ENCODE data around the gene NPAS2. TPM values are rescaled to one million over a fixed set of nuclear protein-coding genes. Genes with fewer than 3 reads are reported as not detected.

The NPAS2 gene
- total RNA-seq, 4 donors from 2014 or later = 7.7 to 83.2 (median 15.1) TPM

DNA sequence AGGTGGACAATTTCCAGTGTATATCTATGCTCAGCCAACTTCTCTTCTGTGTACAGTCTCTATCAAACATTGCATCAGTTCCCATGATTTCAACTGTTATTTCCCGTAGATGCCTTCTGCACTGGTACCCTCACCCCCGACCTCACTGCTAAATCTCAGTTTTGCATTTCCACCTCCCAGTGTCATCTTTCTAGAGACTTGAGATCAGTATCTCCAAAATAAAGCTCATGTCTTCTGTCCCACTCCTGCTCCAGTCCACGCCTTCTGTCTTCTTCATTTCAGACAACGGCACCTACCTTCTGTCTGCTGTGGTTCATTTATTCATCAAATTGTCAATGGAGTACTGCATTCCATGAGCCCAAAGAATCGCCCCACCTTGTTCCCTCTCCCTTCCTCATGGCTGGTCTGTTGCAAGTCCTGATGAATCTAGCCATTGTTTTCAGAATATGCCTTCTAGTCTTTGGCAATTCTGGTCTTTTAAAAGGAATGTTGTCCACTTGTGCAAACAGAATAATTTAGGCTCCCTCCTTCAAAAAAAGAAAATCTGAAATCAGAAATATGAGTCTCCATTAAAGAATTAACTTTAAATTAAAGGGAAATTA lies 23.3 kb upstream of the NPAS2 start:
- no peaks in the 10 kb centered on the region for H3K27me3 ChIP-seq
- no peak overlapping the region for H3K27ac ChIP-seq
- no peak overlapping the region for H3K4me3 ChIP-seq
- DNase-seq (ENCODE audit: low spot score in 2 of 2) = no peak
- TF ChIP-seq, protein P1, sequence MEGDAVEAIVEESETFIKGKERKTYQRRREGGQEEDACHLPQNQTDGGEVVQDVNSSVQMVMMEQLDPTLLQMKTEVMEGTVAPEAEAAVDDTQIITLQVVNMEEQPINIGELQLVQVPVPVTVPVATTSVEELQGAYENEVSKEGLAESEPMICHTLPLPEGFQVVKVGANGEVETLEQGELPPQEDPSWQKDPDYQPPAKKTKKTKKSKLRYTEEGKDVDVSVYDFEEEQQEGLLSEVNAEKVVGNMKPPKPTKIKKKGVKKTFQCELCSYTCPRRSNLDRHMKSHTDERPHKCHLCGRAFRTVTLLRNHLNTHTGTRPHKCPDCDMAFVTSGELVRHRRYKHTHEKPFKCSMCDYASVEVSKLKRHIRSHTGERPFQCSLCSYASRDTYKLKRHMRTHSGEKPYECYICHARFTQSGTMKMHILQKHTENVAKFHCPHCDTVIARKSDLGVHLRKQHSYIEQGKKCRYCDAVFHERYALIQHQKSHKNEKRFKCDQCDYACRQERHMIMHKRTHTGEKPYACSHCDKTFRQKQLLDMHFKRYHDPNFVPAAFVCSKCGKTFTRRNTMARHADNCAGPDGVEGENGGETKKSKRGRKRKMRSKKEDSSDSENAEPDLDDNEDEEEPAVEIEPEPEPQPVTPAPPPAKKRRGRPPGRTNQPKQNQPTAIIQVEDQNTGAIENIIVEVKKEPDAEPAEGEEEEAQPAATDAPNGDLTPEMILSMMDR (IDR thresholded peaks at IDR 0.05) = no peak
- TF ChIP-seq EP300 (IDR thresholded peaks at IDR 0.05) (no peak), POLR2A (IDR thresholded peaks at IDR 0.05) (no peak)
- H3K9me3 ChIP-seq = no peaks in the 10 kb centered on the region
- H3K36me3 ChIP-seq = no peaks in the 10 kb centered on the region
- no peaks in the 10 kb centered on the region for H3K4me1 ChIP-seq
- 50 to 54% methylated on average over 5 of the region's 5 CpGs for WGBS, 2 donors

DNA sequence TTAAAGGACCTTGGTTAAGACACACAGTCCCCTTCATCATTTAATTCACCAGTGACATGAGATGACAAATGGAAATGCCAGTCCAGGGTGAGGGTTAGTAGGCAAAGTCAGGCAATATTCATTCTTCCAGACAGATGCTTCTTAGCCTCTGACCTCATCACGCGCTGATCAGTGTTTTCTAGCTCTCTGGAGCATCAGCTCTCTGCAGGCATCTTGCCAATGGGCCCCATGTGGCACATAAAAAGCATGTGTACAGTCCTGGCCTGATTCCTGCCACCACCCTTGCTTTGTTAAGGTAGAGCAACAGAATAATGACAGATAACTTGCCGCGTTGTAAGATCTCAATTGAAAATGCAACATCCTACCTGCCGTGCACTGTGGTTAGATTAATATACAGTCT lies 20.3 kb upstream of the NPAS2 start:
- 68 to 73% methylated on average over 5 of the region's 5 CpGs for WGBS, 2 donors
- Histone ChIP-seq H3K4me1 (no peaks in the 10 kb centered on the region), H3K4me3 (no peak overlapping the region), H3K27me3 (no peaks in the 10 kb centered on the region), H3K9me3 (no peaks in the 10 kb centered on the region), H3K36me3 (no peaks in the 10 kb centered on the region), H3K27ac (no peak overlapping the region)
- no peak for TF ChIP-seq POLR2A (IDR thresholded peaks at IDR 0.05)
- no peak for TF ChIP-seq EP300 (IDR thresholded peaks at IDR 0.05)
- TF ChIP-seq, protein P1 (IDR thresholded peaks at IDR 0.05) = no peak
- DNase-seq (ENCODE audit: low spot score in 2 of 2) = no peak

DNA sequence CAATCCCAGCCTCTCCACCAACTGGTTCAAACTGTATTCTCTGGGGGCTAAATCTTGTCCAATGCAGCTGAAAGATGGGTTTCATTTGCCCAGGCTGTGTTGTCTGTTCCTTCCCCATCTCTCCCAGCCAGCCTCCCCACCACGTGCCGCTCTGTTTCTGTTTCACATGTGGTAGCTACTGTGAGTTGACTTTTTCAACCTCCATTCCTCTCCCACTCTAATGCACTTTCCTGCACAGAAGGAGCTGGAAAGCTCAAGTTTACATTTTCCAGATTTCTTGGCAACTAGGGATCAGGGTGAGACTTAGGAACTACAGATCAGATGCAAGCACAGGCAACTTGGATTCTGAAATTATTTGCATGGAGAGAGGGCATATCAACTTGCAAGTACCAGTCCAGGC lies 19.0 kb upstream of the NPAS2 start:
- no peak for DNase-seq (ENCODE audit: low spot score in 2 of 2)
- TF ChIP-seq POLR2A (IDR thresholded peaks at IDR 0.05) (no peak), EP300 (IDR thresholded peaks at IDR 0.05) (no peak)
- TF ChIP-seq, protein P1 (IDR thresholded peaks at IDR 0.05) = no peak
- WGBS, 2 donors = 52 to 59% methylated on average over 2 of the region's 2 CpGs
- Histone ChIP-seq H3K36me3 (no peaks in the 10 kb centered on the region), H3K4me3 (no peak overlapping the region), H3K27ac (no peak overlapping the region), H3K4me1 (no peaks in the 10 kb centered on the region), H3K27me3 (no peaks in the 10 kb centered on the region), H3K9me3 (no peaks in the 10 kb centered on the region)

DNA sequence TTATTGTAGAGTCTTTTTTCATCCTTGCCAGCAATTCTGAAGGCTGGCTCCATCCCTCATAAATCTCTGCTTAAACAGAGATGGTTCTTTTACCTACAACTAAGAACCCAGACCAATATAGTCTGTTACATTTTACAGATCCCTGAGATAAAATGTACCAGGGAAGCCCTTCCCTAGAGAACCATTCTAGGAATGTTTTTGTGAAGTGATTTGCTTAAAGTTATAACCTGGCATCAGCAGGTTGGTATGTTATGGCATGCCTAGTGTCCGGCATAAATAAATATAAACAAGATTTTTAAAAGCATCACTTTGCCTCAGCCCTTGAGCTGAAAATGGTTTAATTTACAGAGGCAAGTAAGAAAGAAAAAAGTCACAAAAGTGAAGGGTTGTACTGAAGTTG lies 18.5 kb upstream of the NPAS2 start:
- WGBS, 2 donors = 72 to 85% methylated on average over 1 of the region's 1 CpG
- no peak for DNase-seq (ENCODE audit: low spot score in 2 of 2)
- H3K36me3 ChIP-seq = no peaks in the 10 kb centered on the region
- no peak for TF ChIP-seq EP300 (IDR thresholded peaks at IDR 0.05)
- TF ChIP-seq, protein P1 (IDR thresholded peaks at IDR 0.05) = no peak
- no peak for TF ChIP-seq POLR2A (IDR thresholded peaks at IDR 0.05)
- no peaks in the 10 kb centered on the region for H3K4me1 ChIP-seq
- H3K4me3 ChIP-seq = no peak overlapping the region
- no peaks in the 10 kb centered on the region for H3K9me3 ChIP-seq
- no peaks in the 10 kb centered on the region for H3K27me3 ChIP-seq
- H3K27ac ChIP-seq = no peak overlapping the region

DNA sequence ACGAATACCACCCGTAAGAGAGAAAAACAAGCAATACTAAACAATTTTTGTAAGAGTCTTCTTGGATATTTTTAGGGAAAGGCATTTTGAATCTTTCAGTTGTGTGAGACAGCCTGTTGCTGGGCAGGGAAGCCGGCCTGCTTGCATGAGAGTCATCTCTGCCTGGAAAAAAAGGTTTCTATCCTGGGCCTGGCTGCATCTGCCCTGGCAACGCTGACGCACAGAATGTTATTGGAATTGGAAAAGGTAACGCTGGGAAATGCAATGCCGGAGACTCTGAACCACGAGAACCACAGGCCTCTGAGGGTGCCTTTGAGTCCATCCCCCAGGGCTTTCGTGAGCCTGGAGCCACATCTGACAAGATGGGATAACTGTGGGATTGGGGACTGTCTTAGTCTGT lies 17.9 kb upstream of the NPAS2 start:
- Histone ChIP-seq H3K4me1 (no peaks in the 10 kb centered on the region), H3K4me3 (no peak overlapping the region), H3K27ac (no peak overlapping the region), H3K27me3 (no peaks in the 10 kb centered on the region), H3K9me3 (no peaks in the 10 kb centered on the region), H3K36me3 (no peaks in the 10 kb centered on the region)
- 84 to 87% methylated on average over 9 of the region's 9 CpGs for WGBS, 2 donors
- TF ChIP-seq, protein P1 (IDR thresholded peaks at IDR 0.05) = no peak
- TF ChIP-seq EP300 (IDR thresholded peaks at IDR 0.05) (no peak), POLR2A (IDR thresholded peaks at IDR 0.05) (no peak)
- DNase-seq (ENCODE audit: low spot score in 2 of 2) = no peak

Measured in tibial nerve (tissue), 4 donors.